GM12874 (cell line): ENCODE measurements around the gene ARHGAP26.

Experiments used
- TF ChIP-seq, protein P1 (sequence below): IDR thresholded peaks from 2 replicates; pipeline ENCODE4 v1.5.1; 2011; ENCODE audit warnings: low read depth, mild to moderate bottlenecking, control low read depth, low read length, moderate library complexity; ENCODE audit not compliant: insufficient read depth

Gene ARHGAP26

DNA sequence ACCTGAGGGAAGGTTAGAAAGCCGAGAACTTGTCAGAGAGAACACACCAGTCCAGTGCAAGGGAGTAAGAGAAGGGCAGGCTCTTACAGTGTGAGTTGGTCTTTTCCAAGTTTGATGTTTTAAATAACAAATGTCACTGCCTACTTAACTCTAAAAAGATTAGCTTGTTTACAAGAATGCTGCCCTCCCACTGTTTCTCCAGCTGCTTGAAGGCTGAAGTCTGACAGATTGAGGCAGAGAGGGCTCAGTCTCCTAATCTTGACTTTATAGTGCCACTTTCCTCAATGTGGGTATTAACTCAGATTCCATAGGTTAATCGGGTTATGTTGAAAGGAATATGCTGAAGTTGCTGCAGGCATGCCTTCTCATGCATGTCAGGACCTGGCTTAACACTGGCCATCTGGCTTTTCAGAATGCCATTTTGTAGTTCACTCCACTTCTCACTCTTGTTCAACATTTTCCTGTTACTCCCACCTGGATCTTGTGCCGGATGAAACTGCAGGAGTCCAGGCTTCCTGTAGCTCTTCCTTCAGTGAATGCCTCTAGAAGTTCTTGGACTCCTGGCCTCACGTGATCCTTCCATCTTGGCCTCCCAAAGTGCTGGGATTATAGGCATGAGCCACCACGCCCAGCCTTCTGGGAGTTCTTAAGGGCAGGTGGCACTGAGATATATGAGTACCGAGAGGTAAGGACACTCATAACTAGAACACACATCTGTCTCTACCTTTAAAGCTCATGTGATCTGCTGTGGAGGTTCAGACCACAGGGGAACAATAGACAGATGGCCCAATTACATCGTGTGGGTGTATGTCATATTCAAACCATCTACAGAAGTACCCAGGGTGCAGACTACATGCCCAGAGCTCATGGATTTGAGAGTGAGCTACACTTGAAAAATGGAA lies 249.7 kb downstream of the ARHGAP26 start:
- TF ChIP-seq, protein P1, sequence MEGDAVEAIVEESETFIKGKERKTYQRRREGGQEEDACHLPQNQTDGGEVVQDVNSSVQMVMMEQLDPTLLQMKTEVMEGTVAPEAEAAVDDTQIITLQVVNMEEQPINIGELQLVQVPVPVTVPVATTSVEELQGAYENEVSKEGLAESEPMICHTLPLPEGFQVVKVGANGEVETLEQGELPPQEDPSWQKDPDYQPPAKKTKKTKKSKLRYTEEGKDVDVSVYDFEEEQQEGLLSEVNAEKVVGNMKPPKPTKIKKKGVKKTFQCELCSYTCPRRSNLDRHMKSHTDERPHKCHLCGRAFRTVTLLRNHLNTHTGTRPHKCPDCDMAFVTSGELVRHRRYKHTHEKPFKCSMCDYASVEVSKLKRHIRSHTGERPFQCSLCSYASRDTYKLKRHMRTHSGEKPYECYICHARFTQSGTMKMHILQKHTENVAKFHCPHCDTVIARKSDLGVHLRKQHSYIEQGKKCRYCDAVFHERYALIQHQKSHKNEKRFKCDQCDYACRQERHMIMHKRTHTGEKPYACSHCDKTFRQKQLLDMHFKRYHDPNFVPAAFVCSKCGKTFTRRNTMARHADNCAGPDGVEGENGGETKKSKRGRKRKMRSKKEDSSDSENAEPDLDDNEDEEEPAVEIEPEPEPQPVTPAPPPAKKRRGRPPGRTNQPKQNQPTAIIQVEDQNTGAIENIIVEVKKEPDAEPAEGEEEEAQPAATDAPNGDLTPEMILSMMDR: no peak

DNA sequence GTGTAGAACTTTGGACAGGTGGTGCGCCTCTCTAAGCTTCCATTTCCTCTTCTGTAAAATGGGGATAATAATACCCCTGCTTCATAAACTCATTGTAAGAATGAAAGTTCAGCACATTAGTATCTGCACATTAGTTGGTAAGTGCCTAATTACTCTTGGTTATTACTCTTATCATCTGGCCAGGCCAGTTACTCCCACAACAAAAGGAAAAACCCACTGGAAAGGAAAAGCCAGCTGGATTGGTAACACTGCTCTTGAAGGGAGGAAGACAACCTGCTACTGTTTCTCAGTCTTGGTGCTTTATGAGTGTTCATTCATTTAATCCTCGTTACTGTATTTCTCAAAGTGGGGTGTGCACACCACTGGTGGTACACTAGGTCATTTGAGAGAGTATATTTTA lies 251.4 kb downstream of the ARHGAP26 start:
- TF ChIP-seq, protein P1: no peak

DNA sequence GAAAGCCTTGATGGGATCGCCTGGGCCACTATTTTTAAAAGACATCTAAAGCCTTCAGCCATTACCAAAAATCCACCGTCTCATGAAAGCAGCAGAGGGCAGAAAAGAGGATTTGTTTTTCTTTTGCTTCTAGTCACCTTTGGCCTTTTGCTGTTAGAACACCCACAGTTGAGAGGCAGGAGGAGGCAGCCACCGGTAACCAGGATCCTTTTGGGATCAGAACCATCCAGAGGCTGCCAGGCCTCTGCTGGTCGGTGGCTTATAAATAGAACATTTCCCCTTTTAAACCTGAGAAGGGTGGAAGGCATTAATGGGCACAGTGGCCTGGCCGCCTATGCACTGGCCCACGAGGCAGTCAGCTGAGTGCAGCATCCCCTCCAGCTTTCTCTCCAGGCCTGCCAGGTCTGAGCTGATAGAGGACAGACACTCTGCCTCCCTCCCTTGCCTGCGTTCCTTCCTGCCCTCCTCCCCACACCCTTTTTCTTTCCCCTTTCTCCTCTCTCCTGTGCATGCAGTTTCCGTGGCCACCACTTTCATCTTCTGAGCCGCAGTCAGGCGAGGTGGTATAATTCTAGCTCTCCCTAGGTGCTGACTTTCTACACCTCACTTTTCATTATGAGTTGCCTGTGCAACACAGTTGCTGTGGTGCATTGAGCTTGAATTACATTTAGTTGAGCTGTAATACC lies 253.4 kb downstream of the ARHGAP26 start:
- TF ChIP-seq, protein P1: no peak

DNA sequence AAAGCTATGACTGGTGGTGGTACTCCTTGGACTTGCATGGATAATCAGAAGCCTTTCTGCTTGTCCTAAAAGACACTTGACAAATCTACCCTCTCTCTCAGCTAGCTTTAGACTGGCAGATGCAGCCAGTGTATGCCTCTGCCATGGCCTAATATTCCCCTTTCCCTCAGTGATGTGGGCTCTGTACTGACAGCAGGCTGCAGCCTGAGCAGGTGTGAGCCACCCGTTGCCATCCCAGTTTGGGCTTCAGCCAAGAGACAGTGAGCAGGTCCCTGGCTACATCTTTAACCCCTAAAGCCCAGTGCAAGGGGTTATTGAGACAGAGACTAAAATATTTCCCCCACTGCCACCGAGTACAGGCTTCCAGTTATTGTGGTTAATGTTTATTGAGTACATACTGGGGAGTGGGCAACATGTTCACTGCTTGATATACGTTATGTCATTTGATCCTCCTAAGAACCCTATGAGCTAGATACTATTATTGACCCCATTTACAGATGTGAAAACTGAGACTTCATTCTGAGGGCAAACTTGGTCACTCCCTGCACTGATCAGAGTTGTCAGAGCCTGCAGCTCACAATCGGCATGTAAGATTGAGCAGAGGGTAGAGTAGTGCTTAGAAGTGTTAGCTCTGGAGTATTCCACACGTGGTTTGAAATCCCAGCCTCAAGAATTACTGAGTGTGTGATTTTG lies 254.2 kb downstream of the ARHGAP26 start:
- TF ChIP-seq, protein P1: no peak

DNA sequence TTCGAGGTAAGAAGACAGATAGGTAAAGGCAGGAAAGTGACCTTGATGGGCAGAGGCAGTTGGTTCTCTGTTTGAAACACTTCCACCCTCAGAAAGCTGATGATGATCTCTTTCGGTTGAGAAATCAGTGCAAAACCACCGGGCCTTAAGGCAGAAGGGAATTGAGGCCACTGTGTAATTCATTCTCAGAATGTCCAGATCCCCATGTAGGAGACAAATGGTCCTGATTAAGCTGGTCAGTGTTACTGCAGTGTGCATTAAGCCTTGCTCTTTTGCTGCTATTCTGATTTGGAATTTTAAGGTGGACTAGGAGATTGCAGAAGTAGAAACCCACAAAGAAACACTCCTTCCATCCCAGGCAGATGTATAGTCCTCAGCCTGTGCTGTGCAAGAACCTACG lies 255.2 kb downstream of the ARHGAP26 start:
- TF ChIP-seq, protein P1: no peak

DNA sequence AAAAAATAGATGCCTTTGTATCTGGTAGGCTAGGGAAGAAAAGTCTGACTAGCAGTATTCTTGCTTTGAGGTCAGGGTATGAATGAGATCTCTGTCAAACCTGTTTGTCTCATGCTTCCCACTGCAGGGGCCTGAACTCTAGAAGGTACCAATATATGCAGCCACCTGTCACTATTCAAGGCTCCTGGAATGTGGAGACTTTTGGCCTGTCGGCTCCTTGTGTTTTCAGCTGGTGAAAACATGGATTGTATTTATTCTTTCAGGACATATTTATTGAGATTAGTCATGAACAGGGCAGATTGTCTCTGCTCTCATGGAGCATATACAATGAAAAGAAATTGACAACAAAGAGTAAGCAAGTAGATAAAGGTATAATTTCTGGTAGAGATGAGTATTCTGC lies 255.8 kb downstream of the ARHGAP26 start:
- TF ChIP-seq, protein P1: no peak

DNA sequence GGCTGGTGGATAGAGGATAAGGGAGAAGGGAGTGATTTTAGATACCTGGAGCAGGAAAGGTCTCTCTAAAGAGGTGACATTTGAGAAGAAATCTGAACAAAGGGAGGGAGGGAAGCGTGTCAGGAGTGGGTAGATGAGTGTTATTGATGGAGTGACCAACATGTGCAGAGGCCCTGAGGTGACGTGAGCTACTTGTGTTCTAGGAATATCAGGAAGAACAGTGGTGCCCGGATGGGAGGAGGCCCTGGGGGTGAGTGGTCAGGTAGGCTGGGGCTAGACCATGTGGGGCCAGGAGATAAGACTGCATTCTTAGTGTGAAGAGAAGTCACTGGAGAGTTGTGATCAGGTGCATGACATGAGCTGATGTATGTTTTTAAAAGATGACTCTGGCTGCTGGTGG lies 256.2 kb downstream of the ARHGAP26 start:
- TF ChIP-seq, protein P1: no peak
